Measurements from ENCODE around the gene PEPD.

Gene PEPD

DNA sequence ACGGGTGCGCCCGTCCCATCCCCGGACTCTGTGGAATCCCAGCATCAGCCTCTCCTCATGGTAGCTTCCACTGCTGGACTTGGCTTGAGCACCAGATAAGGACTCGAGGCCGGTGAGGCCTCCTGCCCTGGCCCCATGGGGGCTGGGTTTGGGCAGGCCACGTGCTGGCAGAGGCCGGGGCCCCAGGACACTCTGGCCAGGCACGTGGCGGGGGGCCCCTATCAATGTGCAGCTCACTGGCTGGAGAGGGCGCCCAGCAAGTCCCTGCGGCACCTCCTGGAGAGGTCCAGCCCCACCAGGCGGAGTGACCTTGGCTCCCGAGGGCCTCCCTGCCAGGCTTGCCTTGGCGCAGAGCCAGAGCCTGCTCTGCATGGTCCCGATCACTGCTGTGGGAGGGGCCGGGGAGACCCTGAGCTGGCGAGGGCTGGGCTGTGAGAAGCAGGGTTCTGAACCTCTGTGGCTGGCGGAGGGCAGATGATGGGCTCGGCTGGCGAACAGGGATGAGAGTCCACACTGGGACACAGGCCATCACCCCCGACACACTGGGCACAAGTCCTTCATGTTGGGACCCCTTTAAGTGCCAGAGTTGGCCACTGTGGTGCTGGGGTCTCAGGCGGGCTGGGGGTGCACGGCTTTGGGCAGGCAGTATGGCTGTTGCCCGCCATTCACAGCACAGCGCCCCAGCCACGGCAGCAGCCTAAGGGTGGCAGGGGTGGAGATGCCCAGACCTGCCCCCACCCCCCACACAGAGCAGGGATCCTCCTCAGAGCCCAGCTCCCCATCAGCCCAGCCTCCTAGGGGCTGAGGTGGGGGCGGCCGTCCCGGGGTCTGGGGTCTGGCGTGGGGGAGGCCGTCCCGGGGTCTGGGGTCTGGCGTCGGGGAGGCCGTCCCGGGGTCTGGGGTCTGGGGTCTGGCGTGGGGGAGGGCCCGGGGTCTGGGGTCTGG lies 129.0 kb downstream of the PEPD start:
- no peak for DNase-seq

GRCh38 chr19:33391631-33392249 lies 129.9 kb downstream of the PEPD start:
- DNase-seq: no peak

DNA sequence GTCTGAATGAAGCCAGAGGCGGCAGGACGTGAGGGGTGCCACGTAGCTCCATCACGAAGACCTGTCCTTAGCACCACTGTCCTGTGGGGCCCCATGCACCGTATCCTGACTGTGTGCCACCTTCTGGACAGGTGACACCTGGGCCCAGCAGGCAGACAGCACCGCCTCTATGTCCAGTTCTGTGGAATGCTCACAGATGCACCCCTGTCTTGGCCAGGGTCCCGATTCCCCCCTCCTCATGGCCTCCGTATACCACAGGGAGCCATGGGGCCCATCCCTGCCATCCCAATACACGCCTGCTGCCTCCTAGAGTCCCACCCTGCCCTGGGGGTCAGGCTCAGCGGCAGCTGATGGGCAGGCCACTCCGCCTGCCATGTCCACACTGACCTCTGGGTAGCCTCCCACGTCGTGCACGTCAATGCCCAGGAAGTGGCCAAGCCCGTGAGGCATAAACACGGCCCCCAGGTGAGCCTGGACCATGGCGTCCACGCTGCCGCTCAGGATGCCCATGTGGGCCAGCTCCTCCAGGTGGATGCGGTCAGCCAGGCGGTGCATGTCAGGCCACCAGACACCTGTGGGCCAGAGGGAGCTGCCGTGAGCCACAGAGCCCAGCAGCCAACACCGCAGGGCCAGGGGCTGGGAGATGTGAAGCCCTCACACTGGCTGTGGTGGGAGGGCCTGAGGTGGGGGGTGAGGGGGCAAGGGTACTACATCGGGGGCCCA lies 130.5 kb downstream of the PEPD start:
- no peak for DNase-seq

- DNase-seq: no peak
Observed at GRCh38 chr19:33390101-33390907, 131.3 kb downstream of the PEPD start.

- DNase-seq: no peak
Observed at GRCh38 chr19:33389421-33390100, 132.0 kb downstream of the PEPD start.

- no peak for DNase-seq
Observed at GRCh38 chr19:33388725-33389420, 132.7 kb downstream of the PEPD start.

DNA sequence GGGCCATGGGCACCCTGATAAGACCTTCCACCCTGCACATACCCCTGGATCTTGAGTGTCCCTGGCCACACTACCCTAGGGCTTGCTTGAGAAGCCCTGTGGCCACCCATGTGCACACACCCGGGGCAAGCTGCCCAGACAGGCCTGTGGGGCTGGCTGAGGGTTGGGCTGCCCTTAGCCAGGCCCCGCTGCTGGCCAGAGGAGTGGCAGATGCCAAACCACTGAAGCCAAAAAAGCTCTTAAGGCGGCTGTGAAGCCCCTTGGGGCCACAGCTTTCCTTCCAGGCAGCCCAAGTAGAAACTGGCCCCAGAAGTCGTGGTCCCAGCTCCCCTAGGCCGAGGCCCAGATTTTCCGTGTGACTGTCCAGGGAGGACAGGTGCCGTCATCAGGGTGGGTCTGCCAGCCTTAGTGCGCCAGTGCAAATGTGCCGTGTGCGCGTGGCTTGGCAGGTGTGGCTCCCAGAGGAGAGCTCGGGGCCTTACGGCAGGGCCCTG lies 133.3 kb downstream of the PEPD start:
- DNase-seq: no peak

DNA sequence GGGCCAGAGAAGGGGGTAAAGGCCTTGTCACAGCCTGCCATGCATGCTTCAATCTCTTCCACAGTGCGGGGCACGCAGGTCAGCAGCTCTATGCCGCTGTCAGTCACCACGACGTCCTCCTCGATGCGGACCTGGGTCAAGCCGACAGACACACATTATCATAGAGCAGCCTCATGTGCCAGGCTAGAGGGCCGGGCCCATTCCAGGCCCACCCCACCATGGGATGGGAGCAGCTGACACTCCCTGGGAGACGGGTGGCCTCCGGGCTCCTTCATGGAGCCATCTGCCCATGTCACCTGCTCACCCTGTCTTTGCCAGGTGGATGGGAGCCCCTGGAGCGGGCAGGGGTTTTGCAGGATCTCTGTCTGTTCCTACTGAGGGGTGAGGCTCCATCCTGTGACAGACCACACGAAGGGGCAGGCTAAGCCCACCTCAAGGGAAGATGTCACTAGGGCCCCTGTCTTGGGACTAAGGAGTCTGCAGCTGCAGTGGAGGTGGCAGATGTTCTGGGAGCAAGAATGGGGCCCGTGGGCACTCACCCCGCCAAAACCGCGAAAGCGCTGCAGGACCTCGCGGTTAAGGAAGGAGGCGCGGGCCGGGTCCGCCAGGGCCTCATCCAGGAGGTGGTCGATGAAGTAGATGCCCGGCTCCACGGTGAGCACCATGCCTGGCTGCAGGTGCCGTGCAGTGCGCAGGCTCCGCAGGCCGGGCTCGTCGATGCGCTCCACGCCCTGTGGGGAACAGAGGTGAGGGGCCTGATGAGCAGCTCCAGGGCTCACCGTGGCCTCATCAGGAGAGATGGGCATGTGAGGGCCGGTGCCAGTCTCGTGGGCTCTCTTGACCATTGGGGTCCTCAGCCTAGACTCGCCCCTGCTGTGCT lies 134.0 kb downstream of the PEPD start:
- DNase-seq: no peak

DNA sequence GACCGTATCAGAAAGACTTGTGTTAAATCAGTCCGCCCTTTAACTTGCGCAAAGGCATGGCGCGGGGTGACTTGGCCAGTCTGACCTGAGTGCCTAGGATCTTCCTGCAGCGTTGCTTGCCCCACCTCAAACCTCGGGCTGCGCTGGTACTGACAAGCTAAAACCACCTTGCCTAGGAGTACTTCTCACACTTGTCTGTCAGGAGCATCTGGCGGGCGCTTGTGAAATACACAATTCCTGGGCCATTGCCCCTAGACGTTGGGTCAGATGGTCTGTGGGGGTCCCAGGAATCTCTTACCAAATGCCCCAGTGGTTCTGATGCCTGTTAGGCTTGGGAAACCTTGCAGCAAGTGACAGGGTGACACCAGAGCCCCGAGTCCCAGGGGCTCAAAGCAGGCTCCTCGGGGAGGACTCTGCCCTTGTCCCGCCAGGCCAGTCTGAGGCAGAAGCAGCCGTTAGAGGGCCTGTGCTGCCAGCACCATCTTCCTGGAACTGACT lies 135.2 kb downstream of the PEPD start:
- DNase-seq: no peak

DNA sequence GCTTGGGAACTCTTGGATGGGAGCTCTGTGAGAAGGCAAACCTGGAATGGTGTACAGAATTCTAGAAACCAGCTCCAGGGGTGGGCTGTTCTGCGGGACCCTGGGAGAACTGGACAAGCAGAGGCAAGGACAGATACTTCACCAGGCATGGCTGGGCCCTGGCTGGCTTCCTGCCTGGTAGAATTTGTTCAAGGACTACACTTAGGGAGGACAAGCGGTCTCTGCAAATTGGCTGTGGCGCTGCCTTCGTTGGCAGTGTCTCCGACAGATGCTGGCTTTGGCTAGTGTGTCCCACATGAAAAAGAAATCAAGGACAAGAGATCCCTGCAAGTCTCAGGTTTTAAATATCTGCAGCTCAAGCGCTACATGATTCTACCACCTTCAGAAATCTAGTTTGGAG lies 135.6 kb downstream of the PEPD start:
- DNase-seq: no peak

- no peak for DNase-seq
Observed at GRCh38 chr19:33384983-33385382, 136.6 kb downstream of the PEPD start.

DNA sequence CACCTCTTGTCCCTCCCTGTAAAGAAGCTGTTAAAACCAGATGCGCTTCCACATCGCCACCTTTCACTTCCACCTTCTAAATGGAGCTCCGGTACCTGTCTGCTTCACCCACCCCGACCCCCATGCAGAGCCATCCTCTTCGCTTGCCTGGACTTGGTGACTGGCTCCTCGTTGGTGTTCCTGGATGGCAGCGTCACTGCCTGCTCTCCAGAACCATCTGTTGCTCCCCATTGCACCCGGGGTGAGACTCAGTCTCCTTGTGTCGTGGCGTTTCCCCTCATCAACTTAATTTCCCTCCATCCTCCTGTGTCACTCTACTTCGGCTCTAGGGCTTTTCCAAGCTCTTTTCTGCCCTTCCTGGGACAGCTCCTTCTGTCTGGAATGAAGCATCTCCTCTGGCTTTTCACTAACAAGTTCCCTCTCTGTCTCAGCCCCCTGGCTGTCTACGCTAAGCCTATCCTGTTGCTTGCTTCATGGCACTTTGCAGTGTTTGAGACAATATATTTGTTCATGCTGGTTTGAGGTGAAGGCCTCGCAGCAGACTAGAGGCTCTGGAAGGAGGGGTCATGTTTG lies 137.8 kb downstream of the PEPD start:
- no peak for DNase-seq

GRCh38 chr19:33382982-33383381 lies 138.6 kb downstream of the PEPD start:
- DNase-seq: no peak

- no peak for DNase-seq
Observed at GRCh38 chr19:33382006-33382405, 139.6 kb downstream of the PEPD start.

- DNase-seq: no peak
Observed at GRCh38 chr19:33381101-33381500, 140.5 kb downstream of the PEPD start.

DNA sequence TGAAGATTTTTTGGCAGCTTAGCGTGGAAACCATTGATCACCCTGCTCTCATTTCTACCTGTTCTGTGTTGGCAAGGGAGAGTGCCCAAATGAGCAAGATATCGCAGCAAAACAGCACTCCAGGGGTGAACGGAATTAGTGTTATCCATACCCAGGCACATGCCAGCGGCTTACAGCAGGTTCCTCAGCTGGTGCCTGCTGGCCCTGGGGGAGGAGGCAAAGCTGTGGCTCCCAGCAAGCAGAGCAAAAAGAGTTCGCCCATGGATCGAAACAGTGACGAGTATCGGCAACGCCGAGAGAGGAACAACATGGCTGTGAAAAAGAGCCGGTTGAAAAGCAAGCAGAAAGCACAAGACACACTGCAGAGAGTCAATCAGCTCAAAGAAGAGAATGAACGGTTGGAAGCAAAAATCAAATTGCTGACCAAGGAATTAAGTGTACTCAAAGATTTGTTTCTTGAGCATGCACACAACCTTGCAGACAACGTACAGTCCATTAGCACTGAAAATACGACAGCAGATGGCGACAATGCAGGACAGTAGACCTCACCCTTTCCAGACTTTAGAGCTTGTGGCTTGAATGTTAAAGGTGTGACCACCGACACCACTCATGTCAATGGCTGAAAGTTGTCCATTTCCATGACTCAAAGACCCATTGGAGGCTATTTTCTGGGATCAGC lies 142.3 kb downstream of the PEPD start:
- DNase-seq: no peak

GRCh38 chr19:33377586-33378475 lies 143.8 kb downstream of the PEPD start:
- DNase-seq: no peak

GRCh38 chr19:33376941-33377557 lies 144.5 kb downstream of the PEPD start:
- DNase-seq: no peak

All from CD4-positive, alpha-beta T cell treated with Interleukin-6 for 4 hours (primary cell).